NCI-H2171 treated with DMSO at 0.1 percent for 48 hours (cell line): ENCODE results near the gene ALKBH2.

ENCODE experiments used
- DNase-seq: peaks from one replicate; lab custom pipeline; 2025; lab: John Stamatoyannopoulos, UW

Gene ALKBH2

DNA sequence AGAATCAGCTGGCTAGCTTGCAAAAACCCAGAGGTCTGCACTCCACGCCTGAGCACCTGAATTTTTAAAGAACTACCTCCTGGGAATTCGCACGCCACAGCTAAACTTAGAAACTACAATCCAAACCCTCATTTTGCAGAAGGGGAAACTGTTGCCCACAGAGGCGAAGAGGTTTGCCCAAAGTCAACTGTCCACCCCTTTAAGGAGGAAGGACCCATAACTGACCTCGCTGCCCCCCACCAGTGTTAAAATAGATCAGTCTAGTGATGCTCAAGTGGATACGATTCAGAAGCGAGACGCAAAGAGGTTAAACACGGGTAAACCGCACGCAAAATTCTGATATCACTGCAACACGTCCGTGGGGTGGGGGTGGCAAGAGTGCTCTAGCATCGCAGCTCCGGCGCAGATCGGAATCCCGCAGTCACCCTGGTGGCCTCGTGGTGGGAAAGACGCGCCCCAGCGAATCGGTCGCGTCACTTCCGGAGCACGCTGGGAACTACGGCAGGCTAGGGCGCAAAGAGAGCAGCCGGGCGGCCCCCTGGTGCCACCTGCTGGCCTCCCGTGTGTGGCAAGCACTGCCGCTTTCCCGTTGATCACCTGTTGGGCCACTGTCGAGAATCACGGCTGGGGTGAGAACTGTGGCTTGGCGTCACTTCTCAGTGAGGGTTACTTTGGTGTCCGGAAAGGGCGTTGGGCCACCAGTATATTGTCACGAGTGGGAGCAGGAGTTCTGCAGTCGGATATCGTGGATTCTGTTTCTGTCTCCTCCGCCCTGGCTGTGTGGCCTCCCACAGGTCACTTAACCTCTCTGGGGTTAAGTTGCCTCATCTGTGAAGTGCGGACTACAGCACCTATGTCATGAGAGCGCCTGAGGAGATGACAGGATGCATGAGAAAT is at the start of gene ALKBH2:
ALKBH2 (minus strand) TSS at position 451 of the 897 bp plus-strand sequence. CDS start 686 bp downstream, outside the sequence.
- peak; percentile 91 for DNase-seq

- no peak for DNase-seq
These were observed 47.3 kb upstream of the ALKBH2 start for GRCh38 chr12:109140560-109140959.

DNA sequence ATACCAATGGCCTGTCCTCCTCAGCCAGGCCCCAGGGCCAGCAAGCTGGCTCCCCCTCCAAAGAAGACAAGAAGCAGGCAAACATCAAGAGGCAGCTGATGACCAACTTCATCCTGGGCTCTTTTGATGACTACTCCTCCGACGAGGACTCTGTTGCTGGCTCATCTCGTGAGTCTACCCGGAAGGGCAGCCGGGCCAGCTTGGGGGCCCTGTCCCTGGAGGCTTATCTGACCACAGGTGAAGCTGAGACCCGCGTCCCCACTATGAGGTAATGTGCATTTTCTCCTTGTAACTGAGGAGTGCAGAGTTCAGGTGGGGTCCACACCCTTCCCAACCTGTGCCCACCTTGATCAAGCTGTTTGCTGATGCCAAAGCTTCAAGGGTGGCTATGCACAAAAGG is 46.5 kb upstream of the ALKBH2 start:
- DNase-seq: no peak

DNA sequence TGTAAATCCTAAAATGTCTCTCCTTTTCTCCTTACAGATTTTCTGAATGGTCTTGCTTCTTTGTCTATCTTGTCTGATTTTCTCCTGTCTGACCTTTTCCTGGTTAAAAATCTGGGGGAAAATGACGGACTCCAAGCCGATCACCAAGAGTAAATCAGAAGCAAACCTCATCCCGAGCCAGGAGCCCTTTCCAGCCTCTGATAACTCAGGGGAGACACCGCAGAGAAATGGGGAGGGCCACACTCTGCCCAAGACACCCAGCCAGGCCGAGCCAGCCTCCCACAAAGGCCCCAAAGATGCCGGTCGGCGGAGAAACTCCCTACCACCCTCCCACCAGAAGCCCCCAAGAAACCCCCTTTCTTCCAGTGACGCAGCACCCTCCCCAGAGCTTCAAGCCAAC is 46.1 kb upstream of the ALKBH2 start:
- DNase-seq: no peak

GRCh38 chr12:109137055-109137454 is 43.8 kb upstream of the ALKBH2 start:
- DNase-seq: no peak

DNA sequence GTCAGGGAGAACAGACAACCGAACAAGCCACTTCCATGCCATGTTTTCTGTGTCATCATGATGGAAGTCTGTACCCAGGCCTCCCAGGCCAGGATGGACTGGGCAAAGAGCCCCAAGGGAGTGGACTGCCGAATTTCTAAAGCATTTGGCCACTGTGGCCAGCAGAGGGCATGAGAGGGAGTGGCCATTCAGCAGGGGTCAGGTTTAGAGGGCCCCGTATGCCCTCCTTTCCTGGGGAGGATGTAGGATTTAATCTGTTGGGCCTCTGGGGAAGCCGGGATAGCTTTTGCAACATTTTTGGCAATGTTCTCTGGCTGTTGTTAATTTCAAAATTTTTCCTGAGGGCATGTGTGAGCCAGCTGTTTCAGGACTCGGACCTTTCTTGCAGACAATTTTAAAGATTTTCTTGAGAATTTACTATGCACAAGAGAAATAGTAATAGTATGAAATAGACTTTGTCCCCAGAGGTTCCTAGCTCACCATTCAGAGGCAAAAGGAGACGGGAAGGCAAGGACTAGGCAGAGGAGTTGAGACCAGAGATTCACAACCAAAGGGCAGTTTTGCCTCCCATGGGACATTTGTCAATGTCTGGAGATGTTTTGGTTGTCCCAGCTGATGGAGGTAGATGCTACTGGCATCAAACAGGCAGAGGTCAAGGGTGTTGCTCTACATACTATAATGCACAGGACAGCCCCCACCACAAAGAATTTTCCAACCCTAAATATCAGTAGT is 41.1 kb upstream of the ALKBH2 start:
- DNase-seq: no peak

DNA sequence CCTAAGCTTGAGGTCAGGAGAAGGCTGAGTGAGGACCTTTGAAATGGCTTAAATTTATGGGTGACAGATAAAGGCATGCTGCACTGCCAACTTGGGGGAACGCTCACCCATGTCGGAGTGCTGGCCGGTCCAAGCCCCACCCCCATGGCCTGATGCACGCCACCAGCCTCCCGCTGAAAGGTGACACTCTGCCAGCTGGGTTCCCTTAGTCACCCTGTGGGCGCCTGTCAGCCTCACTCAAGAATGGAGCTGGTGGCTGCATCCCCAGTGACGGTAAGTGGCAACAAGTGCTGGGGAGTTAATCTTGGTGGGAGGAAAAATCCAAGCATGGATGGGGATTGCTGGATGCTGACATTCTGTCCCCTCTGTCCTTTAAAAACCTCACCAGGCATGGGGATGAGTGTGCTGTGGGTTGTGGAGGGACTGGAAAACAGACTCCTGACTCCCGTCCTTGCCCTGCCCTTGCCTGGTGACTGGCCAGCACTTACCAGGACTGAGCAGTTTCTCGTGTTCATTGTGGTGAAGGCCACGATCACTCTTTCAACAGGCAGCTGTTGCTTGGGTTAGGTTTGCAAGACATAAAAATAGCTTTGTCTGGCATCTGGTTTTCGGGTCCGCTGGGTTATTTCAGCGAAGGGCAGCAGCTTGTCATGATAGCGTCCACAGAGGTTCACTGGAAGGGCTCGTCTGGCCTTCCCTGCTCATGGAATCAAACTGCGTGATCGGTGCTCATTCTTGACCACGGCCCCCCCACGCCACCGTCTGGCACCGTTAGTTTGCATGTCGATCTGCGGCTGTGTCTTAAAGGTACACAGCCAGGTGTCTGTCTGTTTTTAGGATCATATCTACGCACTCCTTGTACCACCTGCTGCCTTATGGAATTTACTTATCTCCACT is 38.1 kb upstream of the ALKBH2 start:
- DNase-seq: peak; percentile 33

DNA sequence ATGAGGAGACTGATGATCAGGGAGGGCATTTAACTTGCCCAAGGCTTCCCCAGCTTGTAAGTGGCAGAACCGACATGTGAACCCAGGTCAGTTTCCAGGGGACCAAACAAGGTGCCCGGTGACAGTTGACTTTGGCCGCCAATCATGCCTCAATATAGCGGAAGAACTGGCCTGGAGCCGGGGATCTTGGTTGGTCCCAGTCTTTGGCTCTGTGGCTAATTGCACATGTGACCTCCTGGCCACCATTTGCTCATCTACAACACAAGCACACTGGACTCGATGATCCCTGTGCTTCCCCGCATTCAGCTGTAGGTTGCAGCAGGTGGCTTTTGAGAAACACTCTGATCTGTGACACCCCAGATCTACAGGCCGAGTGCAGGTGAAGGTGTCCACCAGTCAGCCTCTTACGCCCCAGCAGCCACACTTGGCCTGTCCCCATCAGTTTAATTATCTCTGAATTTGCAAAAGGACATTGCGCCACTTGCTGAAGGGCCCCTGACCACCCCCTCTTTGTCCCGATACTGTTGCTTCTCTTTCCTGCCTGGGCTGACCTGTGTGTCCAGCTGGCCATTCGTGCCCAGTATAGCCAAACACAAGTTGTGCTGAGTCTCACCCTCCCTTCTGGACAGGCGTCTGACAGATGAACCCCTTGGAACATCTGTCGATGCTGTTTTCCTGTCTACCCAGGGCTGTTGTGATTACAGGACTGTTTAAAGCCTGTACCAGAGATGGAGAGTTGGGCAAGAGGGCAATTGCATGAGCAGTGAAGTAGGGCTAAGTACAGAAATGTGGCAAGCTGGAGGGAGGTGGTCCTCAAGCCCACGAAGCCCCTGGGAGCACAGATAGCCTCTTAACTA is 37.3 kb upstream of the ALKBH2 start:
- peak; percentile 33 for DNase-seq

GRCh38 chr12:109127533-109128242 is 34.4 kb upstream of the ALKBH2 start:
- no peak for DNase-seq

- DNase-seq: no peak
These were observed 33.5 kb upstream of the ALKBH2 start for GRCh38 chr12:109126784-109127183.

GRCh38 chr12:109125791-109126190 is 32.5 kb upstream of the ALKBH2 start:
- no peak for DNase-seq

GRCh38 chr12:109124878-109125648 is 31.8 kb upstream of the ALKBH2 start:
- DNase-seq: no peak

DNA sequence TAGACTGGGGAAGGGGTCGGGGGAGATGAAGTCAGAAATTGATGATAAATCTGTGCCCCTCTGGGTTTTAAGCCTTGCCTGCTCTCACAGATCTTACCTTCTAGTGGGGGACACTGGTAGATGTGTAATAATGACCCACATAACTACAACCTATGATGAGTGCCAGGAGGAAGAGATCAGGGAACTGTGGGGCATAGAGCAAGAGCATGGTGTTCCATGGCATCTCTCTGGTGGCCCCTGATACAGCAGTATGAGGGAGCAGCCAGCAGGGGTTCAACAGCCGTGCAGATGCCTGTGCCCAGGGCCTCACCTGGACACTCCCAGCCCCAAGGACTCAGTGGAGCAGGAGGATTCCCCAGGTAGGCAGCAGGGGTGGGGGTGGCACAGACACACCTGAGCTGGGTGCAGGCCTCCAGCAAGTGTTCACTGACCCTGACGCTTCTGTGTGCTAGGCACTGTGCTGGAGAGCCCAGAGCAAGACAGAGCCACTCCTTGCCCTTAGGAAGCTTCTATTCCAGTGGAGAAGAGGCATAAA is 28.1 kb upstream of the ALKBH2 start:
- no peak for DNase-seq

- DNase-seq: no peak
These were observed 27.3 kb upstream of the ALKBH2 start for GRCh38 chr12:109120557-109120956.

DNA sequence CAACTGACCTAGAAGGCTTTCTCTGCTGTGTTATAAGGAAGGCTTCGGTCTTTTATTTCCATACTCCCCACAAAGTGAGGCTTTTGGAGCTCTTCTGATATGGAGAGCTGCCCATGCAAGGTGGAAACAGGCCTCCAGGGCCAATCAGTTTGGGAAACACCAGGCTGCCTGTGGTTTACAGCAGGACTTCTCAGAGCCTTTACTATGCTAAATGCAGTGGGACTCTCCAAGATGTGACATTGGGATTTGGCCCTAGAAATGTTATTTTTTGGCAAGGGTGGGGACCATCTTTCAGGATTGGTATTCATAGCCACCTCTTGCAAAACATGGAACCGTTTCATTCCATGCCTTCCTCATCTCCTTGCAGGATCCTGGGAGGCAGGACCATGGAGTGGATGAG is 26.8 kb upstream of the ALKBH2 start:
- DNase-seq: no peak

DNA sequence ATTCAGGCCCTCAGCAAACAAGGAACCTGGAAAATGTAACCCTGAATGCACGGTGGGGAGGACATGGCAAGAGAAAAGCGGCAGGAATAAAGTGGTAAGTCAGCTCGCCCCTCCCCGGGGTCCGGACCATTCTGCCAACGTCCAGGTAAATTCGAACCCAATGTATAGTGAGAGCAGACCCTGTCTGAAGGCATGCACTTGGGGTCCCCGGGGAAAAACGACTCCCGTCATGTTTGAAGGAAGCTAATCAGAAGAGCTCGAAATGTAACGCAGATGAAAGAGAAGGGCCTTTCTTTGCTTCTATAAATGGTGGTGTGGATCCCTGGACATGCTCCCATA is 23.3 kb upstream of the ALKBH2 start:
- no peak for DNase-seq

DNA sequence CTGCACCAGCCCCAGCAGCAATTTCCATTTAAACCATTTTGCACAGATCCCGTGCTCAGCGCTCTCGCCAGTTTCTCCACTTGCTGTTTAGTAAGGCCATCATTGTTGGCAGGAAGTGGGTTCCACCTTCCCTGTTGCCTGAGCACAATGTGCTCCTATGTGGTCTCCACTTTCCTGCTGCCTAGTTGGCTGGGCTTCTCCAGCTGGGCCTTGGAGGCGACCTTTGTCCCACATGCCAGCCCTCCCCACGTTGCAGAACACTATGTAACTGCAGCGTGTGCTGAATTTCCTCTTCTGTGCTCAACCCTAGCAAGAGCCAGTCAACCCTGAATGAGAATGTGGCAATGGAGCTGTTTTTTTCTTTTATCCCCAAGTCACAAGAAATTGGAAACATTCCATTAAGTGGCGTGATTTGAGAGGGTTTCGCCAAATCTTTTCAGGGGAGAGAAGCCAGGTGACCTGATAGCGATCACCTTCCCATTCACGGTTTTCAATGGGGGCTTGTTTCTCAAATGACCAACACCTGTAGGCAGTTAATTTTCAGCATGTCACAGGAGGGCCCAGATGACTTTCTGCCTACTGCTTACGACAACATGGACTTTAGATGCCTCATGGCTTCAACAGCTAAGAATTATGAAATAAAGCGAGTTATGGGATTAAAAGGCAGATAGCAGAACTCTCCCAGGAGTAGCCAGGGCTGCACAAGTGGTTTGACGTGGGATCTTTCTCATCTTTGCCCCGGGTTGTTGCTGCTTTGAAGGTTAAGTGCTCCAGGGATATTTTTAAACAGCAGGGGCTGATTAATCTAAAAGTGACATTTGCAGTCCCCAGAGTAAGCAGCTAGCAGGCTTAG is 22.7 kb upstream of the ALKBH2 start, which contains the start of gene ACACB:
ACACB (plus strand) TSS at position 830 of the 853 bp plus-strand sequence. CDS start 22,819 bp downstream, outside the sequence.
- DNase-seq: no peak

- DNase-seq: no peak
These were observed 22.1 kb upstream of the ALKBH2 start for GRCh38 chr12:109115404-109115757.

DNA sequence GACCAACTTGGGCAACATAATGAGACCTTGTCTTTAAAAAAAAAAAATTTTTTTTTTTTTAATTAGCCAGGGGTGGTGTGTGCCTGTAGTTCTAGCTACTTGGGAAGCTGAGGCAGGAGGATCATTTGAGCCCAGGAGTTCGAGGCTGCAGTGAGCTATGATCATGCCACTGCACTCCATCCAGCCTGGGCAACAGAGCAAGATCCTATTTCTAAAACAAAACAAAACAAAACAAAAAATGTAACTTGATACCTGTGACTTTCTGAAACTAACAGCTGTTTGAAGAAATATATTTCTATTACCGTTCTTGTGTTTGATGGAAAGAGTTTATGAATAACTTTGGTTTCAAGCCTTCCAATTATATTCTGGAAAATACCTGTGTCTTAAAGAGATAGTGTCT is 21.4 kb upstream of the ALKBH2 start:
- DNase-seq: peak; percentile 33
